Measurements from ENCODE around the gene KLHL36.

- TF ChIP-seq POLR2A (IDR thresholded peaks at IDR 0.05; ENCODE audit: low read depth, low read length): no peak
- no peak for TF ChIP-seq POLR2AphosphoS5 (IDR thresholded peaks at IDR 0.05; ENCODE audit: low read depth, low read length)
- TF ChIP-seq TAF1 (IDR thresholded peaks at IDR 0.05; ENCODE audit: borderline replicate concordance, low read depth, low read length): no peak
Observed at GRCh38 chr16:84678541-84678940, 30.2 kb downstream of the KLHL36 start.
